ENCODE data around the gene KRTAP29-1. TPM values are rescaled to one million over a fixed set of nuclear protein-coding genes. Genes with fewer than 3 reads are reported as not detected.

Gene KRTAP29-1
- total RNA-seq, 1 experiment from 2014 or later: not detected

GRCh38 chr17:41298458-41299135, 4.1 kb downstream of the KRTAP29-1 start:
- ATAC-seq: no peak
- intact Hi-C loops (cut with micrococcal nuclease; ENCODE audit: unreplicated experiment): no loop called here
- no TSS peak for BruUV-seq (replicated peaks)

DNA sequence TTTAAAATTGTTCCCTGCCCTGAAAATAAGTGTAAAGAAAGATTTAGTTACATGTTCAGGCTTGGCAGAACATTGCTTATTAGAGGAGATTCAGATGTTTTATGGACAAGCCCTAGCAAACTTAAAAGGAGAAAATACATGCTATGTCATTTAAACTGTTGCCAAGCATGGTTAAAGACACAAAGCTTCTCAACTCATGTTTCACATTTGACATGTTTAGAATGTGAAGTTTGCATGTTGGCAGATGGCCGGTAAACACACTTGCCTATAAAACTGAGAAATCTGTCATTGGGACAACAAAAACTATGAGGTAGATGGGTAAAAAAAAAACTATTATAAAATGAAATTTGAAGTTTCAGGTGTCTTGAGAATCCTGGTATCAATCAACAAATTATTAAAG, 5.8 kb downstream of the KRTAP29-1 start:
- TF ChIP-seq CTCF (IDR thresholded peaks at IDR 0.05) (no peak), POLR2AphosphoS5 (IDR thresholded peaks at IDR 0.05; ENCODE audit: low read depth, low read length) (no peak), TCF7L2 (IDR thresholded peaks at IDR 0.05; ENCODE audit: low read depth, low read length) (no peak), SIN3A (IDR thresholded peaks at IDR 0.05; ENCODE audit: borderline replicate concordance, insufficient read depth, low read depth, low read length) (no peak)
- TF ChIP-seq, protein P1, sequence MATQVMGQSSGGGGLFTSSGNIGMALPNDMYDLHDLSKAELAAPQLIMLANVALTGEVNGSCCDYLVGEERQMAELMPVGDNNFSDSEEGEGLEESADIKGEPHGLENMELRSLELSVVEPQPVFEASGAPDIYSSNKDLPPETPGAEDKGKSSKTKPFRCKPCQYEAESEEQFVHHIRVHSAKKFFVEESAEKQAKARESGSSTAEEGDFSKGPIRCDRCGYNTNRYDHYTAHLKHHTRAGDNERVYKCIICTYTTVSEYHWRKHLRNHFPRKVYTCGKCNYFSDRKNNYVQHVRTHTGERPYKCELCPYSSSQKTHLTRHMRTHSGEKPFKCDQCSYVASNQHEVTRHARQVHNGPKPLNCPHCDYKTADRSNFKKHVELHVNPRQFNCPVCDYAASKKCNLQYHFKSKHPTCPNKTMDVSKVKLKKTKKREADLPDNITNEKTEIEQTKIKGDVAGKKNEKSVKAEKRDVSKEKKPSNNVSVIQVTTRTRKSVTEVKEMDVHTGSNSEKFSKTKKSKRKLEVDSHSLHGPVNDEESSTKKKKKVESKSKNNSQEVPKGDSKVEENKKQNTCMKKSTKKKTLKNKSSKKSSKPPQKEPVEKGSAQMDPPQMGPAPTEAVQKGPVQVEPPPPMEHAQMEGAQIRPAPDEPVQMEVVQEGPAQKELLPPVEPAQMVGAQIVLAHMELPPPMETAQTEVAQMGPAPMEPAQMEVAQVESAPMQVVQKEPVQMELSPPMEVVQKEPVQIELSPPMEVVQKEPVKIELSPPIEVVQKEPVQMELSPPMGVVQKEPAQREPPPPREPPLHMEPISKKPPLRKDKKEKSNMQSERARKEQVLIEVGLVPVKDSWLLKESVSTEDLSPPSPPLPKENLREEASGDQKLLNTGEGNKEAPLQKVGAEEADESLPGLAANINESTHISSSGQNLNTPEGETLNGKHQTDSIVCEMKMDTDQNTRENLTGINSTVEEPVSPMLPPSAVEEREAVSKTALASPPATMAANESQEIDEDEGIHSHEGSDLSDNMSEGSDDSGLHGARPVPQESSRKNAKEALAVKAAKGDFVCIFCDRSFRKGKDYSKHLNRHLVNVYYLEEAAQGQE (IDR thresholded peaks at IDR 0.05; ENCODE audit: insufficient read depth in 1 of 2, low read depth in 2 of 2, low read length in 1 of 2): no peak
- DNase-seq (ENCODE audit: low read depth, low spot score) (no peak), ATAC-seq (no peak)
- Histone ChIP-seq H3K9me3 (ENCODE audit: control insufficient read depth, insufficient read depth, low read depth, low read length) (no peaks in the 10 kb centered on the region), H3K27me3 (ENCODE audit: control insufficient read depth, insufficient read depth, low read length) (no peaks in the 10 kb centered on the region), H3K4me3 (ENCODE audit: low read depth in 2 of 2, low read length in 2 of 2) (no peak overlapping the region), H3K27ac (ENCODE audit: low read length) (no peak overlapping the region), H3K36me3 (ENCODE audit: control insufficient read depth, insufficient read depth, low read length) (no peaks in the 10 kb centered on the region), H3K4me1 (ENCODE audit: control insufficient read depth, insufficient read depth, low read length) (no peaks in the 10 kb centered on the region)
- ChIA-PET CTCF (no interaction called here), POLR2A (no interaction called here)
- in situ Hi-C loops (cut with HindIII; ENCODE audit: low pct_unique_long_range_greater_than_20kb, low sequenced_read_pairs) (no loop called here), intact Hi-C loops (cut with micrococcal nuclease; ENCODE audit: unreplicated experiment) (no loop called here)
- BruUV-seq (replicated peaks): no TSS peak

More at GRCh38 chr17:41298458-41299135, 4.1 kb downstream of the KRTAP29-1 start:
- H3K27ac ChIP-seq (ENCODE audit: low read length): no peak overlapping the region
- no peaks in the 10 kb centered on the region for H3K4me1 ChIP-seq (ENCODE audit: control insufficient read depth, insufficient read depth, low read length)
- no peaks in the 10 kb centered on the region for H3K27me3 ChIP-seq (ENCODE audit: control insufficient read depth, insufficient read depth, low read length)
- no peaks in the 10 kb centered on the region for H3K36me3 ChIP-seq (ENCODE audit: control insufficient read depth, insufficient read depth, low read length)
- DNase-seq (ENCODE audit: low read depth, low spot score): no peak
- TF ChIP-seq SIN3A (IDR thresholded peaks at IDR 0.05; ENCODE audit: borderline replicate concordance, insufficient read depth, low read depth, low read length) (no peak), POLR2AphosphoS5 (IDR thresholded peaks at IDR 0.05; ENCODE audit: low read depth, low read length) (no peak), CTCF (IDR thresholded peaks at IDR 0.05) (no peak), TCF7L2 (IDR thresholded peaks at IDR 0.05; ENCODE audit: low read depth, low read length) (no peak)
- TF ChIP-seq, protein P1 (IDR thresholded peaks at IDR 0.05; ENCODE audit: insufficient read depth in 1 of 2, low read depth in 2 of 2, low read length in 1 of 2): no peak
- POLR2A ChIA-PET: no interaction called here
- in situ Hi-C loops (cut with HindIII; ENCODE audit: low pct_unique_long_range_greater_than_20kb, low sequenced_read_pairs): no loop called here
- CTCF ChIA-PET: no interaction called here
- no peak overlapping the region for H3K4me3 ChIP-seq (ENCODE audit: low read depth in 2 of 2, low read length in 2 of 2)
- H3K9me3 ChIP-seq (ENCODE audit: control insufficient read depth, insufficient read depth, low read depth, low read length): no peaks in the 10 kb centered on the region

Measured in Panc1 (cell line).